Uterus (tissue), 2 donors: ENCODE results near the gene TVP23A.

Source experiments
- POLR2A ChIP-seq, 2 donors: fragments of 450-650 bp; IDR thresholded peaks; one replicate each; pipeline ENCODE4 v1.6.1; 2016; ENCODE audit warnings: antibody characterized with exemption in 2 of 2, mild to moderate bottlenecking in 1 of 2, moderate library complexity in 1 of 2
- TF ChIP-seq, protein P1 (sequence below), 4 experiments: fragments of 200-600 bp in 2 of 4; fragments of 450-650 bp in 2 of 4; sonication (generic) in 2 of 4; IDR thresholded peaks; one replicate each; pipeline ENCODE4 v1.5.1; 2016 to 2019; ENCODE audit warnings: antibody characterized with exemption in 4 of 4, mild to moderate bottlenecking in 2 of 4, moderate library complexity in 1 of 4

- TF ChIP-seq, protein P1, sequence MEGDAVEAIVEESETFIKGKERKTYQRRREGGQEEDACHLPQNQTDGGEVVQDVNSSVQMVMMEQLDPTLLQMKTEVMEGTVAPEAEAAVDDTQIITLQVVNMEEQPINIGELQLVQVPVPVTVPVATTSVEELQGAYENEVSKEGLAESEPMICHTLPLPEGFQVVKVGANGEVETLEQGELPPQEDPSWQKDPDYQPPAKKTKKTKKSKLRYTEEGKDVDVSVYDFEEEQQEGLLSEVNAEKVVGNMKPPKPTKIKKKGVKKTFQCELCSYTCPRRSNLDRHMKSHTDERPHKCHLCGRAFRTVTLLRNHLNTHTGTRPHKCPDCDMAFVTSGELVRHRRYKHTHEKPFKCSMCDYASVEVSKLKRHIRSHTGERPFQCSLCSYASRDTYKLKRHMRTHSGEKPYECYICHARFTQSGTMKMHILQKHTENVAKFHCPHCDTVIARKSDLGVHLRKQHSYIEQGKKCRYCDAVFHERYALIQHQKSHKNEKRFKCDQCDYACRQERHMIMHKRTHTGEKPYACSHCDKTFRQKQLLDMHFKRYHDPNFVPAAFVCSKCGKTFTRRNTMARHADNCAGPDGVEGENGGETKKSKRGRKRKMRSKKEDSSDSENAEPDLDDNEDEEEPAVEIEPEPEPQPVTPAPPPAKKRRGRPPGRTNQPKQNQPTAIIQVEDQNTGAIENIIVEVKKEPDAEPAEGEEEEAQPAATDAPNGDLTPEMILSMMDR (IDR thresholded peaks at IDR 0.05): no peak
- no peak for TF ChIP-seq POLR2A (IDR thresholded peaks at IDR 0.05)
Measured at GRCh38 chr16:10776280-10776679, 42.3 kb downstream of the TVP23A start.
